ENCODE measurements around the gene ROMO1.

DNA sequence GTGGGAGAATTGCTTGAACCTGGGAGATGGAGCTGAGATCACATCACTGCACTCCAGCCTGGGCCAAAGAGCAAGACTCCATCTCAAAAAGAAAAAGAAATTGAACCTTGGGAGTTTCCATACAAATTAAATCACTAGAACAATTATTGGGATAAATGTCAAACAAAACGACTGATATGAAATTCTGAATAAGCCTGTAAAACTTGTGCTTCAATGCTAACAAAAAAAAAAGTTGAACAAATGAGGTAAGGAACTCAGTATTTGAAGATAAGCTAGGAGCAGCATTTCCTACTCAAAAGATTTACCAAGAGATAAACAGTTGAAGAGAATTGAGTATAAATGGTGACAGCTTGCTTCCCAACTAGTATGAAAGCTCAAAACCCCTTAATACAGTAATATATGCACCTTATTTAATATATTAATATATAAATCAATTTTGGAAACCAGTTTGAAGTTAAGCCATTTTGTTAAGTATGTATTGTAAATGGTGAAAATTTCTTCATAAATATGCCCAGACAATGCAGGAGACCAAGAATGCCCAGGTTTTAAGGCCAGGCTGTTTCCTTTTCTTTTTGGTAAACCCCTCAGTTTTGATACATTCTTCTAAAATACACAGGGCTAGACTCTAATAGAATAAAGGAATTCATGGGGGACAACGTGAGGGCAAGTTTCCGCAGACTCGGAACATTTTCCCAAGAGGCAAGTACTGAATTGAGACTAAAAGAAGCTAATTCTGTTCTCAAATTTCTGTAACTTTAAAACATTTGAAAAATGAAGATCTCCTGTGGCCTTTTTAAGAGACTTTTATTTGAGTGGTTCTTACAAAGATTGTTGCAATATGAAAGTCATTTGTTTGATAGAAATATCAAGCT is 3.9 kb downstream of the ROMO1 start:
- TF ChIP-seq POLR2AphosphoS5 (IDR thresholded peaks at IDR 0.05; ENCODE audit: low read depth, low read length) (peak; percentile 56; the same call in 1 of the 2 replicates), CTCF (IDR thresholded peaks at IDR 0.05; ENCODE audit: control extremely low read depth in 1 of 3, insufficient read depth in 1 of 3, low read depth in 1 of 3, low read length in 3 of 3) (no peak), RFX5 (IDR thresholded peaks at IDR 0.05; ENCODE audit: borderline replicate concordance, low read depth, low read length) (no peak), BRCA1 (IDR thresholded peaks at IDR 0.05; ENCODE audit: low read depth, low read length) (no peak), SAP30 (IDR thresholded peaks at IDR 0.05; ENCODE audit: insufficient read depth, insufficient replicate concordance, low read length) (no peak), EZH2 (IDR thresholded peaks at IDR 0.05; ENCODE audit: low read depth, low read length, severe bottlenecking) (no peak), EGR1 (IDR thresholded peaks at IDR 0.05; ENCODE audit: borderline replicate concordance, low read depth, low read length) (no peak), EP300 (IDR thresholded peaks at IDR 0.05; ENCODE audit: borderline replicate concordance in 1 of 2, low read depth in 2 of 2, low read length in 2 of 2) (no peak)
